Common myeloid progenitor, CD34-positive (primary cell): Measurements from ENCODE around the gene XYLT2.
"Not testable (repeated sequence)": the region's sequence is repeated elsewhere in the genome, so short reads cannot be mapped to it uniquely, and the experiment has no call there.

Experiments used
- CTCF ChIA-PET: fragments of 350-600 bp; sonication (Branson Sonifier 250); formaldehyde crosslinking; loops from one replicate; lab custom pipeline; 2021; ENCODE audit warnings: antibody characterized with exemption; lab: Charles Lee
- POLR2A ChIA-PET: fragments of 350-600 bp; sonication (Branson Sonifier 250); formaldehyde crosslinking; loops from one replicate; lab custom pipeline; 2021; ENCODE audit warnings: antibody characterized with exemption; lab: Charles Lee
- DNase-seq, 3 donors: peaks; one replicate each; pipeline versions ENCODE4 v3.0.0 to v3.0.0-alpha.2; 2013
- H3K27ac ChIP-seq, 2 experiments: 1 replicate in 1 of 2; 2 replicates in 1 of 2; pipeline ENCODE4 v1.7.0; 2013; ENCODE audit warnings: inconsistent platforms in 2 of 2, low read length in 2 of 2, mild to moderate bottlenecking in 2 of 2, low read depth in 1 of 2, moderate library complexity in 1 of 2; ENCODE audit not compliant: severe bottlenecking in 2 of 2, insufficient read depth in 1 of 2, poor library complexity in 1 of 2
- H3K27me3 ChIP-seq, 5 experiments: replicated peaks in 2 of 5; 1 replicate in 3 of 5; 2 replicates in 2 of 5; pipeline versions ENCODE4 v1.6.1 to v1.7.0; 2013; ENCODE audit warnings: low read length in 4 of 5, mild to moderate bottlenecking in 2 of 5, moderate library complexity in 2 of 5, inconsistent platforms in 1 of 5; ENCODE audit not compliant: insufficient read depth in 5 of 5, control insufficient read depth in 4 of 5
- H3K36me3 ChIP-seq, 4 experiments: 1 replicate in 2 of 4; 2 replicates in 2 of 4; pipeline versions ENCODE4 v1.6.1 to v1.7.0; 2013; ENCODE audit warnings: low read length in 3 of 4, control low read depth in 1 of 4, mild to moderate bottlenecking in 1 of 4; ENCODE audit not compliant: control insufficient read depth in 4 of 4, insufficient read depth in 4 of 4
- H3K4me1 ChIP-seq, 4 experiments: 1 replicate in 3 of 4; 2 replicates in 1 of 4; pipeline versions ENCODE4 v1.6.1 to v1.7.1; 2013; ENCODE audit warnings: low read length in 3 of 4, mild to moderate bottlenecking in 3 of 4, control low read depth in 1 of 4, inconsistent platforms in 1 of 4, moderate library complexity in 1 of 4; ENCODE audit not compliant: control insufficient read depth in 4 of 4, insufficient read depth in 4 of 4; ENCODE audit errors: control extremely low read depth in 1 of 4
- H3K4me3 ChIP-seq, 7 experiments: 1 replicate in 4 of 7; 2 replicates in 3 of 7; pipeline versions ENCODE4 v1.5.1 to v1.7.0; 2013; ENCODE audit warnings: mild to moderate bottlenecking in 7 of 7, low read length in 6 of 7, moderate library complexity in 6 of 7, inconsistent platforms in 2 of 7, low read depth in 2 of 7, control low read depth in 1 of 7; ENCODE audit not compliant: insufficient read depth in 4 of 7, control insufficient read depth in 1 of 7; ENCODE audit errors: extremely low read depth in 1 of 7
- H3K9me3 ChIP-seq, 5 experiments: 1 replicate in 4 of 5; 2 replicates in 1 of 5; pipeline versions ENCODE4 v1.6.1 to v1.7.1; 2013; ENCODE audit warnings: low read length in 4 of 5, mild to moderate bottlenecking in 2 of 5, inconsistent platforms in 1 of 5, low read depth in 1 of 5, moderate library complexity in 1 of 5; ENCODE audit not compliant: control insufficient read depth in 4 of 5, insufficient read depth in 2 of 5; ENCODE audit errors: control extremely low read depth in 1 of 5
- WGBS: methylation state at CpG from one replicate; pipeline ENCODE4 v1.1.5; 2013; ENCODE audit not compliant: insufficient coverage; 5-methylcytosine and 5-hydroxymethylcytosine counted together

XYLT2 gene

DNA sequence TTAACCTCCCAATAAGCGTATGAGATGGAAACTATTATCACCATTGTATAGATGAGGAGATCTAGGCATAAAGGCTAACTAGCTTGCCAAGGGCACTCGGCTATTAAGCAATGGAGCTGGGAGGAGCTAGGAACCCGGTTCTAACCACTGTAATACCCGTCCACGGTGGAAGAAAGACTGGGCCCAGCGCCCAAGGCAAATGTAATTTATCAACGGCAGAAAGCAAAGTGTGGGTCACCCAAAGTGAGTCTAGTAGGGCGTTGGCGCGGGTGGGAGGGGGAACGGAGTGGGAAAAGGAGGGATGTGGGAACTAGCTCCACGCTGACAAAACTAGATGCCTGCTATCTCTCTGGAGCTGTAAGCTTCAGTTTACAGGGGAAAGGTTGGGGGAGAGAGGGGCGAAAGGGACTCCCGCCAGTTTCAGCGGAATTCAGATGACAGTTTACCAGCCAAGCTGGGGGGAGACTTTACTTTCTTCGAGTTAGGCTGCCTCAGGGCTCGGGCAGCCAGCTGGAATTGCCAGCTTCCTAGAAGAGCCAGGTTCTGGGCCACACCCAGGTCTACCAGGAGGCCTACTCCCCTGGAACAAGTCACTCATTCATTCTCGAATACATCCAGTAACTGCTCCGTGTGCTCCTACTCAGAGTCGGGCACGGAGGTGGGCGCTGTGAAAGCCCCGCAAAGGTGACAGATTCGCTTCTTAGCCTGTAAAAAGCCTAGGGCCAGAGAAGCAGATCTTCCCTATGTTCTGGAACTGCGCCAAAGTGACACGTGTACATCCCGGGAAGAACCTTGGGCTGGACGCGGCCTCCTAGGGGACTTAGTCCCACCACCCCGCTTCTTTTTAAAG is 50.6 kb downstream of the XYLT2 start:
- WGBS = 16% methylated on average over 24 of the region's 30 CpGs
- ChIA-PET POLR2A (interaction anchor here (0.7 to 1.2 kb wide), 3 partner anchors 8 to 82 kb away, joined by 3 to 8 read pairs (median 3); partner anchors contain the start of gene ACSF2), CTCF (interaction anchor here (0.6 to 10.9 kb wide), 22 partner anchors 10 to 120 kb away, joined by 3 to 79 read pairs (median 5); partner anchors contain the start of genes ACSF2, EME1, MRPL27 and RSAD1)
- H3K4me3 ChIP-seq = peak overlapping the region; percentile 54 to 98 (median 94)
- H3K4me1 ChIP-seq = peaks cover 5 to 22% (median 21%) of the 10 kb centered on the region in 4 experiments
- peak in 2 of 3 donors; percentile 20 to 23 for DNase-seq
- H3K27me3 ChIP-seq = no peaks in the 10 kb centered on the region
- H3K36me3 ChIP-seq = peaks cover 21 to 37% (median 35%) of the 10 kb centered on the region in 4 experiments
- H3K27ac ChIP-seq = peak overlapping the region; percentile 85 to 95
- peaks cover 0 to 2% (median 0%) of the 10 kb centered on the region in 5 experiments for H3K9me3 ChIP-seq

GRCh38 chr17:50397111-50397918 is 51.4 kb downstream of the XYLT2 start, which contains the start of gene LRRC59:
Gene LRRC59, minus strand, starts transcription at chr17:50397523. Its CDS starts 206 bp downstream, at chr17:50397317.
- under 1% methylated on average over 44 of the region's 70 CpGs for WGBS

GRCh38 chr17:50397919-50398285 is 52.0 kb downstream of the XYLT2 start:
- DNase-seq = no peak
- Histone ChIP-seq H3K36me3 (peaks cover 12 to 22% (median 22%) of the 10 kb centered on the region in 4 experiments), H3K4me1 (peaks cover 5 to 22% (median 21%) of the 10 kb centered on the region in 4 experiments), H3K27me3 (no peaks in the 10 kb centered on the region), H3K4me3 (peak overlapping the region in 5 of 7 experiments; percentile 92 to 98 (median 95)), H3K9me3 (peaks cover 0 to 2% (median 0%) of the 10 kb centered on the region in 5 experiments), H3K27ac (peak overlapping the region in 1 of 2 experiments; percentile 95)
- ChIA-PET CTCF (interaction anchor here (0.8 to 10.9 kb wide), 24 partner anchors 8 to 121 kb away, joined by 3 to 79 read pairs (median 5); partner anchors contain the start of genes ACSF2, EME1, MRPL27 and RSAD1), POLR2A (interaction anchor here (1.0 to 1.2 kb wide), 2 partner anchors 28 to 36 kb away, joined by 3 to 8 read pairs; partner anchors contain the start of gene ACSF2)
- WGBS = 62% methylated on average over 8 of the region's 9 CpGs

More at GRCh38 chr17:50397111-50397918, 51.4 kb downstream of the XYLT2 start, which contains the start of gene LRRC59:
- Histone ChIP-seq H3K27me3 (no peaks in the 10 kb centered on the region), H3K36me3 (peaks cover 18 to 28% (median 27%) of the 10 kb centered on the region in 4 experiments), H3K9me3 (peaks cover 0 to 2% (median 0%) of the 10 kb centered on the region in 5 experiments), H3K4me1 (peaks cover 5 to 22% (median 21%) of the 10 kb centered on the region in 4 experiments), H3K4me3 (peak within 1 kb of the TSS; percentile 54 to 98 (median 94)), H3K27ac (peak within 1 kb of the TSS; percentile 85 to 95)
- CTCF ChIA-PET = interaction anchor here (0.6 to 10.9 kb wide), 26 partner anchors 8 to 120 kb away, joined by 3 to 79 read pairs (median 4); partner anchors contain the start of genes ACSF2, EME1, MRPL27 and RSAD1
- DNase-seq = peak; percentile 87 to 93 (median 92)
- POLR2A ChIA-PET = interaction anchor here (0.7 to 1.2 kb wide), 4 partner anchors 9 to 81 kb away, joined by 3 to 8 read pairs (median 3); partner anchors contain the start of gene ACSF2

- H3K27me3 ChIP-seq, POLR2A ChIA-PET, H3K27ac ChIP-seq, DNase-seq, H3K9me3 ChIP-seq, H3K4me3 ChIP-seq: not testable (repeated sequence)
- Histone ChIP-seq H3K36me3 (peaks cover 4 to 15% (median 15%) of the 10 kb centered on the region in 4 experiments), H3K4me1 (peaks cover 5 to 22% (median 21%) of the 10 kb centered on the region in 4 experiments)
- 100% methylated on average over 2 of the region's 3 CpGs for WGBS
- CTCF ChIA-PET = interaction anchor here (1.2 to 10.9 kb wide), 9 partner anchors 8 to 83 kb away, joined by 3 to 79 read pairs (median 12); partner anchors contain the start of genes ACSF2 and RSAD1
Measured at GRCh38 chr17:50398672-50399071, 52.7 kb downstream of the XYLT2 start.

DNA sequence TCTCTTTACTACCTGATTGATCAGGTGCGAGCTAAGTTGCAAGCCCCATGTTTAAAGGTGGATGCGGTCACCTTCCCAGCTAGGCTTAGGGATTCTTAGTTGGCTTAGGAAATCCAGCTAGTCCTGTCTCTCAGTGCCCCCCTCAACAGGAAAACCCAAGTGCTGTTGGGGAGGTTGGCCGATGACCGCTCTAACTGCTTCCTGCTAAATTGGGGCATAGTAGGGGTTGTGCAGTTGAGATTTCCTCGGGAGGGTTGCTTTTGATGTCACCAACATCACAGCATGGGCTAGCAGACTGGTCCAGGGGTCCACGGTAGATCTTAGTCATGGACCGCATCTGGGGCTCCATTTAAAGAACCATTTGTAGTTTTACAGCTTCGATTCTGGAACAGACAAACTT is 53.7 kb downstream of the XYLT2 start:
- CTCF ChIA-PET = interaction anchor here (0.7 to 10.9 kb wide), 4 partner anchors 9 to 27 kb away, joined by 3 to 79 read pairs (median 10); partner anchors contain the start of gene ACSF2
- peaks cover 5 to 22% (median 21%) of the 10 kb centered on the region in 4 experiments for H3K4me1 ChIP-seq
- H3K36me3 ChIP-seq, H3K4me3 ChIP-seq, POLR2A ChIA-PET, DNase-seq, H3K9me3 ChIP-seq, H3K27me3 ChIP-seq, H3K27ac ChIP-seq: not testable (repeated sequence)
- WGBS = 95% methylated on average over 5 of the region's 8 CpGs

DNA sequence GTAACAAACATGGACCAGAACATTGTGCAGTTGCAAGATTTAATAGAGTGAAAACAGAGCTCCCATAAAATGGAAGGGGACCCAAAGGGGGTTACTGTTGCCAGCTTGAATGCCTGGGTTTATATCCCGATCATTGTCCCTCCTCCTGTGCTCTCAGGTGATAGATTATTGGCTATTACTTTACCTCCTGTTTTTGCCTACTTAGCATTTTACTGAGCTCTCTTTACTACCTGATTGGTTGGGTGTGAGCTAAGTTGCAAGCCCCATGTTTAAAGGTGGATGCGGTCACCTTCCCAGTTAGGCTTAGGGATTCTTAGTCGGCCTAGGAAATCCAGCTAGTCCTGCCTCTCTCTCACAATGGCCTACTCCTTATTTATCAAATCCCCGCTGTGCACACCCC is 59.4 kb downstream of the XYLT2 start:
- DNase-seq, POLR2A ChIA-PET, H3K9me3 ChIP-seq, H3K4me3 ChIP-seq, H3K36me3 ChIP-seq, H3K27me3 ChIP-seq, H3K4me1 ChIP-seq, H3K27ac ChIP-seq: not testable (repeated sequence)
- CTCF ChIA-PET = interaction anchor here (2.8 kb wide), 1 partner anchor 8 kb away, joined by 13 read pairs; the partner anchor contains the start of gene LRRC59
- WGBS = 100% methylated on average over 1 of the region's 4 CpGs
